Non-pigmented ciliary epithelial cell (primary cell): ENCODE measurements around the gene COPA.
"Not testable (repeated sequence)": the region's sequence is repeated elsewhere in the genome, so short reads cannot be mapped to it uniquely, and the experiment has no call there.

Experiments used
- DNase-seq: peaks from one replicate; pipeline ENCODE4 v3.0.0-alpha.2; 2010; ENCODE audit warnings: low read depth

Gene COPA

GRCh38 chr1:160325252-160325651, 17.8 kb downstream of the COPA start:
- no peak for DNase-seq

GRCh38 chr1:160322831-160323230, 20.2 kb downstream of the COPA start:
- no peak for DNase-seq

GRCh38 chr1:160315359-160315758, 27.7 kb downstream of the COPA start:
- DNase-seq = no peak

- no peak for DNase-seq
Observed at GRCh38 chr1:160309571-160309970, 33.5 kb downstream of the COPA start.

- DNase-seq = no peak
Observed at GRCh38 chr1:160309185-160309557, 33.9 kb downstream of the COPA start.

GRCh38 chr1:160308451-160309184, 34.4 kb downstream of the COPA start:
- no peak for DNase-seq

GRCh38 chr1:160307118-160307791, 35.8 kb downstream of the COPA start:
- no peak for DNase-seq

GRCh38 chr1:160300173-160300572, 42.9 kb downstream of the COPA start:
- no peak for DNase-seq

GRCh38 chr1:160296036-160296435, 47.0 kb downstream of the COPA start:
- DNase-seq = no peak

GRCh38 chr1:160293020-160293968, 49.8 kb downstream of the COPA start:
- no peak for DNase-seq

GRCh38 chr1:160291248-160292220, 51.5 kb downstream of the COPA start:
- DNase-seq = peak; percentile 20

- DNase-seq = not testable (repeated sequence)
Observed at GRCh38 chr1:160287769-160288168, 55.3 kb downstream of the COPA start.

GRCh38 chr1:160285506-160285905, 57.5 kb downstream of the COPA start:
- DNase-seq = no peak

- peak; percentile 73 for DNase-seq
Observed at GRCh38 chr1:160284782-160285344, 58.2 kb downstream of the COPA start, which contains the start of gene PEX19. PEX19 (minus strand) TSS chr1:160285133; CDS start chr1:160285124, 9 bp downstream.

- peak; percentile 17 for DNase-seq
Observed at GRCh38 chr1:160284220-160284781, 58.7 kb downstream of the COPA start.

GRCh38 chr1:160282807-160283206, 60.2 kb downstream of the COPA start:
- no peak for DNase-seq

- DNase-seq = no peak
Observed at GRCh38 chr1:160277987-160278386, 65.1 kb downstream of the COPA start.

- no peak for DNase-seq
Observed at GRCh38 chr1:160277330-160277729, 65.7 kb downstream of the COPA start.

- DNase-seq = no peak
Observed at GRCh38 chr1:160271025-160271424, 72.0 kb downstream of the COPA start.

GRCh38 chr1:160267284-160267991, 75.6 kb downstream of the COPA start:
- DNase-seq = no peak
